HG03439 (cell line): Measurements from ENCODE around the gene FOXD3.

Source experiments
- ATAC-seq: cut with Tn5 transposase; IDR thresholded peaks from one replicate; pipeline ENCODE4 v1.9.1; 2021; ENCODE audit warnings: mild to moderate bottlenecking, moderate library complexity; ENCODE audit not compliant: unreplicated experiment

Gene FOXD3

DNA sequence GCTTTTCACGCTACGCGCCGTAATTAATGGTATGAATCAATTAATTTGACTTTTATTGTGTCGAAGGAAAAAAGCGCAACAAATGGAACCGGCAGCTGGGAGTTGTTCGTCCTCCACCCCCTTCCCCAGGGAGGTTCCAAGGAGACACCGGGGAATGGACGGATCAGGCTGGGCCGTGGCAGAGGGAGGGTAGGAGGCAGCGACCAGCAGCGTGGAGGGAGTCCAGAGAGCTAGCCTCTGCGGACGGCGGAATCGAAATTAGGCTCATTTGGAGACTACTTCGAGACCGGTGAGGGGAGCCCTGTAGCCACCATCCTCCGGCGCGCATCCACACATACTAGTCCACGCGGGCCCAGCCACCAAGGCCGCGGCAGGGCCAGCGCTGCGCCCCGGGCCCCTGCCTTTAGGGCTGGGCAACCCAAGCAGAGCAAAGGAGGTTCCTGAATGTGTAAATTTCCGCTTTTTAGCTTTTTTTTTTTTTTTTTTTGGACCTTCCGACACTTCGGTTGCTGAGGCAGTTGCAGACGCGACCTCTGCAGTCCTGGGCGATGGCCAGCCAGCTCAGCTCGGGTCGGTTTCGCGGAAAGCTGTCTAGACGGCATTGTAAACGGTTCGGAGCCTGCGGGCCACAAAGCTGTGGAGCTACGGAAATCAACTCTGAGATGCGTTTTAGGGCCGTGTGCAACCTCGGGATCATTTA is 2.2 kb upstream of the FOXD3 start:
- no peak for ATAC-seq

DNA sequence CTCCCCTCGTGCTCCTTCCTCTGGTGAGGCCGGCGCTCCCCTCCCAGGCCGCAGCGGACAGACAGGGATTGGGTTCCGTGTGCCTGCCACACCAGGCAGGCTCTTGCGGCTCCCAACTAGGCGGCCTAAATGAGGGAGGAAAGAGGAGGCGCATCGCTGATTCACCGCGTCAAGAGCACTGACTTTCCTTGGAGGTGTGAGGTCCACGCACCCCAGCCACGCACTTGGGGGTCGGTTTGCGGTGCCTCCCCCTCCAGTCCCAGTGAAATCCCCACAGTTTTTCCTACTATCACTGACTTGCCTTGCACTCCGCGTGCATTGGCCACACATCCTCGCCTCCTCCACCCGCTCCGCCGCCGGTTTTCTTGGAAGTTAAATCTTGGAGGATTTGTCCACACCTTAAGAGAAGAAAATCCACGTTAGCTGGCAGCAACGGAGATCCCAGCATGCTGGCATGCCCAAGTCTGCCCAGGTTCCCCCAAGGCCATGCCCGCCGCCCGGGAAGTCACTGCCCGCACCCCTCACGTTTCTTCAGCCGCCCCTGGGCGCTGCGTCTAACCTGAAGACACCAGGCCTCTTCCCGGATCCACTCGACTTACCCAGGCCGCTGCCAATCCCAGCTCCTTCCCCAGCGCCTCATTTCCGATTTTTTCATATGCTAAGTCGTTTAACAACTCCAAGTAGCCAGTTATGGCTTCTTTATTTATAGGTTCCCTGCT is 1.1 kb upstream of the FOXD3 start:
- no peak for ATAC-seq

DNA sequence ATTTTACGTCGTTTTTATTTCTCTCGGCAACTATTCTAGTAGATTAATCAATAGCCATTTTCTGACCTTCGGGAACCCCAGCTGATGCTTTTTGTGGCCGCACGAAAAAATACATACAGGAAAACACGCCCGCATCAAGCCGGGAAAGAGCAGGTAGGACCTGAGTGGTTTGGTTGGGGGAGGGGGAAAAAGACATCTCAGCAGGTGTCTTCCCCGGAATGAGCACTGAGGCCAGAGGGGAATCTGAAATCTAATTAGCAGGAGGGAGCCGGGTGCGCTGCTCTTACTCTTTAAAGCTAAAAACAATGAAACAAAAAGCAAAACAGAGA is 618 bp upstream of the FOXD3 start:
- no peak for ATAC-seq

DNA sequence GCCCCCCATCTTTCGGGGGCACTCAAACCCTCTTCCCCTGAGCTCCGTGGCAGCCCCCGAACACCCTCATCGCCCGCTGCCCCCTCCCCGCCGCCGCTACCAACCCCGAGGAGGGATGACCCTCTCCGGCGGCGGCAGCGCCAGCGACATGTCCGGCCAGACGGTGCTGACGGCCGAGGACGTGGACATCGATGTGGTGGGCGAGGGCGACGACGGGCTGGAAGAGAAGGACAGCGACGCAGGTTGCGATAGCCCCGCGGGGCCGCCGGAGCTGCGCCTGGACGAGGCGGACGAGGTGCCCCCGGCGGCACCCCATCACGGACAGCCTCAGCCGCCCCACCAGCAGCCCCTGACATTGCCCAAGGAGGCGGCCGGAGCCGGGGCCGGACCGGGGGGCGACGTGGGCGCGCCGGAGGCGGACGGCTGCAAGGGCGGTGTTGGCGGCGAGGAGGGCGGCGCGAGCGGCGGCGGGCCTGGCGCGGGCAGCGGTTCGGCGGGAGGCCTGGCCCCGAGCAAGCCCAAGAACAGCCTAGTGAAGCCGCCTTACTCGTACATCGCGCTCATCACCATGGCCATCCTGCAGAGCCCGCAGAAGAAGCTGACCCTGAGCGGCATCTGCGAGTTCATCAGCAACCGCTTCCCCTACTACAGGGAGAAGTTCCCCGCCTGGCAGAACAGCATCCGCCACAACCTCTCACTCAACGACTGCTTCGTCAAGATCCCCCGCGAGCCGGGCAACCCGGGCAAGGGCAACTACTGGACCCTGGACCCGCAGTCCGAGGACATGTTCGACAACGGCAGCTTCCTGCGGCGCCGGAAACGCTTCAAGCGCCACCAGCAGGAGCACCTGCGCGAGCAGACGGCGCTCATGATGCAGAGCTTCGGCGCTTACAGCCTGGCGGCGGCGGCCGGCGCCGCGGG is 837 bp downstream of the FOXD3 start:
- no peak for ATAC-seq

DNA sequence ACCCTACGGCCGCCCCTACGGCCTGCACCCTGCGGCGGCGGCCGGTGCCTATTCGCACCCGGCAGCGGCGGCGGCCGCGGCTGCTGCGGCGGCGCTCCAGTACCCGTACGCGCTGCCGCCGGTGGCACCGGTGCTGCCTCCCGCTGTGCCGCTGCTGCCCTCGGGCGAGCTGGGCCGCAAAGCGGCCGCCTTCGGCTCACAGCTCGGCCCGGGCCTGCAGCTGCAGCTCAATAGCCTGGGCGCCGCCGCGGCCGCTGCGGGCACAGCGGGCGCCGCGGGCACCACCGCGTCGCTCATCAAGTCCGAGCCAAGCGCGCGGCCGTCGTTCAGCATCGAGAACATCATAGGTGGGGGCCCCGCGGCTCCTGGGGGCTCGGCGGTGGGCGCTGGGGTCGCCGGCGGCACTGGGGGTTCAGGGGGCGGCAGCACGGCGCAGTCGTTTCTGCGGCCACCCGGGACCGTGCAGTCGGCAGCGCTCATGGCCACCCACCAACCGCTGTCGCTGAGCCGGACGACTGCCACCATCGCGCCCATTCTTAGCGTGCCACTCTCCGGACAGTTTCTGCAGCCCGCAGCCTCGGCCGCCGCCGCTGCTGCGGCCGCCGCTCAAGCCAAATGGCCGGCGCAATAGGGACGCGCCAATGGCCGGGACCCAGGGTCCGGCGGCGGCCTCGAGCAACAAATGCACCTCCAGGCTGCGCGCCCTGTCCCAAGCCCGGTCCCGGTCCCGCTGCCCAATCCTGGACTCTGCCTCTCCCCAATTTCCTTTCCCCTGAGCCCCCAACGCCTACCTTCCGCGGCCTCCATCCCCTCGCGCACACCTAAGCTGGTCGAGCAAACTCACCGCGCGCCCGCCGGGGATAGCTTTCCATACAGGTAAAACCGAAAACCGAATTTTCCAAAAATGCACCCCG is 1.8 kb downstream of the FOXD3 start:
- ATAC-seq, result no peak

DNA sequence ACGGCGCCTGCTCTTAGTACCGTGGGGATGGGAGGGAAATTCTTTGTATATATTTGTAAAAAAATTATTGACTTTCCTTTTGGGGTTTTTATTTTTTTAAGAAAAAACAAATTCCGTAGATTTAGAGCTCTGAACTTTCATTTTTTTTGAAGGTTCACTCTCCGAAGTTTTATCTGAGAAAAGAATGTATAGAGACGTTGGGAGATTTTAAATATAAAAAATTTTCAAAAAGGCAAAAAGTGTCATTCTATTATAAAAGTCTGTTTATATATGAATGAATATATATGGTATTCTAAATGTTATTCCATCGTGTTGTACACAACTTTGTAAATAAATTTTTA is 2.4 kb downstream of the FOXD3 start:
- no peak for ATAC-seq

DNA sequence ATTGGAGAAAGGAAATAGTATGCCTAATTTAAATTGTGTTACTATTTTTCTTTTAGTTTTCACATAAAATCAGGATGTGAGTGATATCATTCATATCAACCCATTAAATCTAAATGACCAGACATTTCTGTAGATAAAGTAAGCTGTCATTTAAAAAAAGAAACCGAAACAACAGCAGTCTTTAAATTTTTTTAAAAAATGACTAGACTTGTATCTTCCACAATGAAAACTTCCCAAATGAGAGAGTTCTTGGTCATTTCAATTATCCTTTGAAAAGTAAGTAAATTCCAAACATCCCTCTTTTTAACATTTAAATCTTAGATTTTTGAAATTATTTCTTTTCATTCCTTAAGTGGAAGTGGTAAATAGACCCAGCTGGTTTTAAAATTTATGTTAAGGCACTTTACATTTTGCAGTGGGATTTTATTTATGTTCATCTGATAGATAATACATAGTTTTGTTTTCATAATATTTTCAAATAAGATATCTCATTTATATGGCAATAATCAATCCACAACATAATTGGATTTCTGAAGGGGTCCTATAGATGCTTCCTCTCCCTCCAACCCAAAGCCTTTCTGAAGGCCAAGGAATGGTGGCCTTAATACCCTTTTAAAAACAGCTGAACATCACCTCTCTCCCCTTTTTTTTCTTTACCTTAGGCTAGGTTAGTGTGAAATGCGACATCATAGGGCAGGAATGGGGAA is 3.1 kb downstream of the FOXD3 start:
- ATAC-seq, result no peak

DNA sequence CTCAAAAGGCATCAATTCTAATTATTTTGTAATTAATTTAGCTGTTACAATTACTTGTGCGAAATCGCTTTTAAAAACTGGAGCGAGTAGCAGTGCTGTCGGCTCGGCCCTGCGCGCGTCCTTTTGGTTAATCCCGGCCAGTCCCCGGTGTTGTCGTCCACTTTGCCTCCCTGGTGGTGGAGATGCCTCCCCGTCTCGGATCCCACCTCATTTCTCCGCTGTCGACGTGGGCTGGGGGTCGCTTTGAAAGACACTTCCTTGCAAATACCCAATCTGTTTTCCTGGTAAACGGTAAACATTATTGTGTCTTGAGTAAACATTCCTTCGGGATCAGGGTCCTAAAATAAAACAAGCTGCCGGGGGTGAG is 3.7 kb downstream of the FOXD3 start:
- no peak for ATAC-seq

DNA sequence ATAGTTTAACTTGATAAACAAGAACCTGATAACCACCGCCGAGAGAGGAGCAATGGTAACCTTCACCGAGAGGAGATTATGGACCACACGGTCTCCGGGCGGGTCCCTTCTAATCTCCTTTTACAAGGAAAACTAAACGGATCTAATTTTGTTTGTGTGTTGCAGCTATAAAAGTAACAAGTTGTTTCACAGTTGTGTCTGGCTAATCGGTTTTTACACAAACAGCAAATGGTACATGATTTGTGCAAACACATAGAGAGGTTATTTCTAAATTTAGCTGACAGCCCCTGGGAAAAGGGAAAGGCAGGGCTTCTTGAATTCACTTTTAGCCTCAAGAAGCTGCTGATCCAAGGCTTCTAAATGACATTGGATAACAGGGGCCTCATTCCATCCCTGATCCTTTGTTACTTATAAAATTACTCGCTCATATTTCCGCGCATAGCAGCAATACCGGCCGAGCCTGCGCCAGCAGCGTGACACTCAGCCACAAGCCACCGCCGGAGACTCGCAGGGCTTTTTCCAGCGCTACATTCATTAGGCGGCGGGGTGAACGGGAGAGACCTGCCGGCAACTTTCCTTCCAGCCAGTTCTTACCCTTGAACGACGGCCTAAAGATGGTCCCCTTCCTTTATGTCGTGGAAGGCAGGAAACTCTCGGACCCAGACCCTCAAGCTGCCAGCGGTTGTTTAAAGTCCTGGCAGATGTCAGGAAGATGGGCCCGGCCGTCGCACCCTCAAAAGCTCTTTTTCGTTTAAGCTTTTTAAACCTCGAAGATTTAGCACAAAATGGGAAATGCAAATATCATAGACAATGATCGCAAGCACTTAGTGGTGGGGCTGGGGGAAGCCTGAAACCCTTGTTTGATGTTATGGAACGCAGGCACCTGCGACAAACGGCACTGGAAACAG is 4.4 kb downstream of the FOXD3 start:
- ATAC-seq, result no peak

DNA sequence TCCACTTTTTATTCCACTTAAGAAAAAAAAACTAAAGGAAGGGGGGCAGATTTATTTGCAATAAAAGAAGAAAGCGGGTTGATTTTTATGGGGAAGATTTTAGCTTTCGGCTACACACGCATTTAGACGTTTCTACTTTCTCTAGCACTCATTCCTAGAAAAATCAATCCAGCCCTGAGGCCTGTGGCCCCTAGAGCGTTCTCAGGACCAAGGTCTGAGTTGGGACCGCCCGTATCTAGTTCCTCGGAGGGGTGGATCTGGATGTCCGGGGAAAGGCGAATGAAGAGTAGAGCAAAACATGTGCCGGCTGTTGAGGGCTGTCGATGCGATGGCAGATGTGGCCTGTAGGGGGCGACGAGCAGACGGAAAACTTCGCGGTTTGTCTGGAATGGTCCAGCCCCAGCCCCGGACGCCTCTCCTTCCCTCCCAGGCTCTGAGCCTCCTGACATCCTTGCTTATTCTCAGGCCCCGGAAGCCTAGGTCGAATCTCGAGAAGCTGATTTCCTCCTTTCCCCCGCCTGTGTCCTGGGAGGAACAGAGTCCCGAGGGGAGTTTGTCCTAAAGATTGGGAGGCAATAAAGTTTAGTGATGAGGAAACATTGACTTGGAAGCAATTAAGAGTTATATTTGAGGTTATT is 5.2 kb downstream of the FOXD3 start:
- no peak for ATAC-seq

DNA sequence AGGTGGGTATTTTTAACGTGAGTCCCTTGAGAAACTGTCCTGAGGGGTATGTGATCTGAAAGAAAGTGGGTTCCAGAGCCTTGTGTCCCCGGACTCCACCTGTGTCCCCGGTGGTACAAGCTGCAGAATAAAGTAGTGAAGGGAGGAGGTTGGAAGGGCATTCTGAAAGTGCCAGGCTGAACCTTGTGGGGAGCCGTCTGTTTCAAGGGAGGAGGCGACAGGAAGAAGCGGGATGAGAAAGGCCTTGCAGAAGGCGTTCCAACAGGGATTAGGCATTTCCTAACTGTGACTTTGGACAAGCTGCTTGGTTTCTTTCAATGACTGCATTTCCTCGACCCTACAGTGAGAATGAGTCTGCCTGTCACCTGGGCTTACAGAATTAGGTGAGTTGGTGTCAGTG is 5.8 kb downstream of the FOXD3 start:
- ATAC-seq, result no peak

DNA sequence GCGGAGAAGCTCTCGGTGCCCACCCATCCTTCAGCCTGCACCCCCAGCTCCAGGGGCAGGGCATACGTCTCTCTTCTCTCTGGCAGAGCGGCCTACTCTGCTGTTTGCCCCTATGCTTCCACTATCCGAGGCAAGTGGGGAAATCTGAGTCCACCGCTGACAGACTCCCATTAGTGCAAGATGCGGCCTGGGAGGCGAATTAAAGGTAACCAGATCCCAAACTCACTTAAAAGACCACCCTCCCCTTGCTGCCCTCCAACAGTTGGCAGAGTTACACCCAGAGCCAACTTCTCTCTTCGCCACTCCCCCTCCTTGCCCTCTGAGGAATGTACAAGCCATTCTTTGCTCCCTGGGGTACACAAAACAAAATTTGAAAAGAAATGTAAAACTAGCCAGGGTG is 6.4 kb downstream of the FOXD3 start:
- ATAC-seq, result no peak

DNA sequence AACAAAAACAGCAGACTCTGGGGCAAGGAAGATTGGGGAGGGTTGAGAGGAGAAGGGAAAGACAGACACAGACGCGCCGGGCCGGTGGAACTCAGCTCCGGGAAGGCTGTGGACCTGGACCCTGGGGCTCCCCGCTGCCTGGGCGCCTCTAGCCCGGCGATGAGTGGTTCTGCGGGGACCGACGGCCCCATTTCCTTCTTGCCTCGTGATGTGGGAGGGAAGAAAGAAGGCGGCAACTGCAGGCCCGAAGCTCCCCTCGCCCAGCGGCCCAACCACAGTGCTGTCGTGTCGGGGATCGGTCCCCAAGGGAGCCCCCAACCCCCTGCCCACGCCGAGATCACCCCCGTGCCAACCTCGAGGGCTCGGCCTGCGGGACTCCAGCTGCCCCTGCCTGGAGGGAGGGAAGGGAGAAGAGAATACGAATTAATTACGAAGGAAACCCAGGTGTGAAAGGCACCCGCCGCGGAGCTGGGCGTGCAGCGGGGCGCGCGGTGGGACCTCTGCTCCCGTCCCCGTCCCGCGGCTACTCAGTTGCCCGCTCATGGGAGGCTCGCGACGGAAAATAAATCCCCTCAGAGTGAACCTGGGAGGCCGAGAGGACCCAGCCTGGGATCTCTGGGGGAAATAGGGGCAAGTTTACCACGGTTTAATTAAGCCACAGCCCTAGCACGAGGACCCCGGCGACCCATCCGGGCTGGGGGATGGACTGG is 7.4 kb downstream of the FOXD3 start:
- ATAC-seq, result no peak

DNA sequence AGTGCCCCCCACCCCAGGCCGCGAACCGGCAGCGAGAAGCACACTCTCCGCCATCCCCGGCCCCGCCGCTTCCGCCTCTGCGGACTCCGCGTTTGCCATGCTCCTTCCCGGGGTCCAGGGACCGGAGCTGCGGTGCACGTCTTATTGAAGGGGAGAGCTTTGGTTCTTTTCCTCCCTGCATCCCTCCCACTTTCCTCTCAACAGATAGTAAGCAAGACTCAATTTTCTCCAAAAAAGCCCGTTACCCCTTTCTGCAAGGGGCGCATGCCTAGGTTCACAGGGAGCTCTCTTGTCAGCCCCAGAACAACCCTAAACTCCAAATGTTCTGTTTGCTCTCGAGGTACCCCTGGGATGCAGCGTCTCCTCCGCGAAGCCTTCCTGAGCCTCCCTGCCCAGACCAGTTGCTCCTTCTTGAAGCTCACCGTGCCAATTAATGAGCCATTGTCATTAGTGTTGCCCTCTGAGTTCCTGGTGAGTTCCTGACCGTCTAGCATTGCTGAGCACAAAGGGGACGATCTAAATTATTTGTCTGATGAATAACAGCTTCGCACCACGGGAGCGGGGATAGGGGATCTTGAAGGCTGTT is 8.1 kb downstream of the FOXD3 start:
- no peak for ATAC-seq

DNA sequence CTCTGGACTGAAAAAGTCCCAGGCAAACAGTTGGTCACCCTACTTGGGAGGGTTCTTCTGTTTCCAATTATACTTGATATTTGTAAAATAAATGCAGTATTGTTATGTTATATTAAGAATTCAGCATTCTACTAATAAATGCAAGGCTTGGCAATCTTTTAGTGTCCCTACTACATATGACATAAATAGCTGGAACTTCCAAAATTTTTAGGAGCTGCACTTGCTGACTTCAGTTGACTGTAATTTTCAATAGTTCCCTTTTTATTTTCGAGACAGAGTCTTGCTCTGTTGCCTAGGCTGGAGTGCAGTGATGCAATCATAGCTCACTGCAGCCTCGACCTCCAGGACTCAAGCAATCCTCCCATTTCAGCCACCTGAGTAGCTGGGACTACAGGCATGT is 20.0 kb downstream of the FOXD3 start:
- no peak for ATAC-seq

DNA sequence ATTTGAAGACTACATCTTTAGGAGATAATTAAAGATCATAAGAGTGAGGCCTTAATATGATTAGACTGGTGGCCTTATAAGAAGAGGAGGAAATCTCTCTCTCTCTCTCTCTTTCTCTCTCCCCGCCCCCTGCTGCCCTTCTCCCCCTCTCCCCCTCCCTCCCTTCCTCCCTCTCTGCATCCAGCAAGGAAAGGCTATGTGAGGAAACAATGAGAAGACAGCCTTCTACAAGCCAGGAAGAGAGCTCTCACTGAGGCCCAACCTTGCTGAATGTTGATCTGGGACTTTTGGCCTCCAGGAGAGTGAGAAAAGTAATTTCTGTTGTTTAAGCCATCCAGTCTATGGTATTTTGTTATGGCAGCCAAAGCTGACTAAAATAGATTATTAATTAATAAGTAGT is 21.6 kb downstream of the FOXD3 start:
- no peak for ATAC-seq

DNA sequence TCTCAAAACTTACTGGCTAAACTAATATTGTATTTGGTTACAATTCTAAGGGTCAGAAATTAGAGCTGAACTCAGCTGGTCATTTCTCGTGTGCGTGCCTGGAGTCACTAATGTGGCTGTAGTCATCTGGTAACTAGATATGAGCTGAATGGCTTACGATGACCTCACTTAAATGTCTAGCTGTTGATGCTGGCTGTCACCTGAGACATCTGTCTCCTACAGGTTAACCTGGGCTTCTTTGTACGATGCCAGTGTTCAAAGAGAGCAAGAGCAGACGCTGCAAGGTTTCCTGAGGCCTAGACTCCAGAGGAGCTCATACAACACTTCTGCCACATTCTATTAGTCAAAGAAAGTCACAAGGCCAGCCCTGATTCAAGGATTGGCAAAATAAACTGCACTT is 28.0 kb downstream of the FOXD3 start:
- ATAC-seq, result no peak

DNA sequence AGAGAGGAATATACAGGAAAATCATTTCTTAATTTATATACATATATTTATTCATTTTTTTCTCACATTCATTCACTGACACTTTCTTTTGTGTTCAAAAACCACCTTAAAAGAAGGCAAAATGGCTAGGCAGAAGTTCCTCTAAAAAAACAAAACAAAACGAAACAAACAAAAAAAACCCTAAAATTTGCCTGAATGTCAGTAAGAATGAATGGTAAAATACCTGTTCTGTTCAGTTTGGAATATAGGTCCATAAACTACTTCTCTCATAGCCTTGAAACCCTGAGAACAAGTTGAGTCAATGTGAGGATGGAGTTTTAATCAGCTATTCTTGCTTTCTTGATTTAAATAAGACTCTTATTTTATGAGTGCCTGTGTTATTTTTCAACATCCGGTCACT is 30.4 kb downstream of the FOXD3 start:
- no peak for ATAC-seq
